Vagina (tissue), 2 donors: ENCODE results near the gene KRTAP10-12. TPM values are rescaled to one million over a fixed set of nuclear protein-coding genes. Genes with fewer than 3 reads are reported as not detected.

Experiments used
- DNase-seq, 2 donors: peaks; one replicate each; pipeline ENCODE4 v3.0.0-alpha.2; 2017; ENCODE audit errors: extremely low spot score in 2 of 2
- H3K27ac ChIP-seq: fragments of 200-600 bp; sonication (generic); one replicate; pipeline ENCODE4 v1.5.1; 2019
- H3K27me3 ChIP-seq: fragments of 200-600 bp; sonication (generic); one replicate; pipeline ENCODE4 v1.5.1; 2019
- H3K36me3 ChIP-seq, 2 donors: fragments of 200-600 bp; sonication (generic); one replicate each; pipeline ENCODE4 v1.5.1; 2017 to 2019
- H3K4me1 ChIP-seq: fragments of 200-600 bp; sonication (generic); one replicate; pipeline ENCODE4 v1.5.1; 2019
- H3K4me3 ChIP-seq, 2 donors: fragments of 200-600 bp; sonication (generic); 1 replicate in 1 of 2; 2 replicates in 1 of 2; pipeline ENCODE4 v1.5.1; 2016 to 2019
- H3K9me3 ChIP-seq: fragments of 200-600 bp; sonication (generic); one replicate; pipeline ENCODE4 v1.5.1; 2019
- CTCF ChIP-seq, 3 experiments: fragments of 450-650 bp in 2 of 3; fragments of 200-600 bp in 1 of 3; sonication (generic) in 1 of 3; IDR thresholded peaks; one replicate each; pipeline ENCODE4 v1.5.1; 2017 to 2019; ENCODE audit warnings: antibody characterized with exemption in 3 of 3, mild to moderate bottlenecking in 2 of 3, moderate library complexity in 2 of 3
- POLR2A ChIP-seq, 2 donors: fragments of 450-650 bp; IDR thresholded peaks; one replicate each; pipeline ENCODE4 v1.6.1; 2017; ENCODE audit warnings: antibody characterized with exemption in 2 of 2, mild to moderate bottlenecking in 2 of 2, moderate library complexity in 2 of 2
- POLR2AphosphoS5 ChIP-seq, 2 donors: sonication (generic); formaldehyde crosslinking; IDR thresholded peaks; one replicate each; pipeline ENCODE4 v1.9.0; 2017; ENCODE audit warnings: antibody characterized with exemption in 2 of 2, mild to moderate bottlenecking in 2 of 2, low read depth in 1 of 2; ENCODE audit not compliant: insufficient read depth in 1 of 2
- intact Hi-C: fragments of 100-400 bp; cut with DNase I; formaldehyde crosslinking; loops from one replicate; pipeline ENCODE4 v1.15.1; 2023
- total RNA-seq: library from RNA; depleted of rRNA; stranded (reverse); fragments of >200 nt; gene quantifications from one replicate; pipeline ENCODE4 v1.2.3, GENCODE V29; 2016

Gene KRTAP10-12
- total RNA-seq, 1 donor from 2014 or later: not detected

- peaks cover 3% of the 10 kb centered on the region for H3K27me3 ChIP-seq
- intact Hi-C loops: no loop called here
- DNase-seq: peak; percentile 55 to 58
Measured at GRCh38 chr21:44699502-44700001, 2.6 kb downstream of the KRTAP10-12 start.

GRCh38 chr21:44700101-44701022 lies 3.4 kb downstream of the KRTAP10-12 start:
- Histone ChIP-seq H3K27ac (no peak overlapping the region), H3K4me3 (no peak overlapping the region), H3K9me3 (no peaks in the 10 kb centered on the region), H3K36me3 (no peaks in the 10 kb centered on the region), H3K27me3 (peaks cover 3% of the 10 kb centered on the region), H3K4me1 (no peaks in the 10 kb centered on the region)
- TF ChIP-seq POLR2A (IDR thresholded peaks at IDR 0.05) (no peak), CTCF (IDR thresholded peaks at IDR 0.05) (no peak), POLR2AphosphoS5 (IDR thresholded peaks at IDR 0.05; ENCODE audit: insufficient read depth in 1 of 2, low read depth in 1 of 2) (no peak)
- peak; percentile 42 to 87 for DNase-seq
- intact Hi-C loops: no loop called here

More at GRCh38 chr21:44699502-44700001, 2.6 kb downstream of the KRTAP10-12 start:
- Histone ChIP-seq H3K27ac (no peak overlapping the region), H3K4me1 (no peaks in the 10 kb centered on the region), H3K4me3 (no peak overlapping the region), H3K36me3 (no peaks in the 10 kb centered on the region), H3K9me3 (no peaks in the 10 kb centered on the region)
- no peak for TF ChIP-seq POLR2AphosphoS5 (IDR thresholded peaks at IDR 0.05; ENCODE audit: insufficient read depth in 1 of 2, low read depth in 1 of 2)
- TF ChIP-seq POLR2A (IDR thresholded peaks at IDR 0.05): no peak
- TF ChIP-seq CTCF (IDR thresholded peaks at IDR 0.05): no peak

DNA sequence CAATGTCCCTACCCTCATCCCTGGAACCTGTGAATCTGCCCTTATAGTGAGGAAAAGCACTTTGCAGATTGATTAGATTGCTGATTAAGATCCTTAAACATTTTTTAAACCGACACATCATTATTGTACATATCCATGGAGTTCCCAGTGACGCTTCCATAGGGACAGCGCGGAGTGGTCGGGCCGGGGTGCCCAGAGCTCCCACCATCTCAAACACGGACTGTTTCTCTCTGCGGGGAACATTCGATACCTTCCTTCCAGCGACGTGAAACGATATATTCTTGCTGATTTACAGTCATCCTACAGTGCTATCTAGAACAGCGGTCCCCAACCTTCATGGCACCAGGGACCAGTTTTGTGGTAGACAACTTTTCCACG lies 4.0 kb downstream of the KRTAP10-12 start:
- intact Hi-C loops: no loop called here
- no peaks in the 10 kb centered on the region for H3K9me3 ChIP-seq
- TF ChIP-seq CTCF (IDR thresholded peaks at IDR 0.05): no peak
- TF ChIP-seq POLR2A (IDR thresholded peaks at IDR 0.05): no peak
- no peak for TF ChIP-seq POLR2AphosphoS5 (IDR thresholded peaks at IDR 0.05; ENCODE audit: insufficient read depth in 1 of 2, low read depth in 1 of 2)
- H3K36me3 ChIP-seq: no peaks in the 10 kb centered on the region
- peak in 1 of 2 donors; percentile 40 for DNase-seq
- no peak overlapping the region for H3K27ac ChIP-seq
- no peaks in the 10 kb centered on the region for H3K4me1 ChIP-seq
- no peak overlapping the region for H3K4me3 ChIP-seq
- H3K27me3 ChIP-seq: peaks cover 3% of the 10 kb centered on the region

- H3K27ac ChIP-seq: no peak overlapping the region
- H3K4me3 ChIP-seq: no peak overlapping the region
- DNase-seq: peak in 1 of 2 donors; percentile 82
- no peaks in the 10 kb centered on the region for H3K36me3 ChIP-seq
- intact Hi-C loops: no loop called here
- H3K9me3 ChIP-seq: no peaks in the 10 kb centered on the region
- TF ChIP-seq POLR2A (IDR thresholded peaks at IDR 0.05) (no peak), CTCF (IDR thresholded peaks at IDR 0.05) (no peak), POLR2AphosphoS5 (IDR thresholded peaks at IDR 0.05; ENCODE audit: insufficient read depth in 1 of 2, low read depth in 1 of 2) (no peak)
- H3K27me3 ChIP-seq: peaks cover 4% of the 10 kb centered on the region
- no peaks in the 10 kb centered on the region for H3K4me1 ChIP-seq
Measured at GRCh38 chr21:44701541-44701940, 4.6 kb downstream of the KRTAP10-12 start.
